Measurements from ENCODE around the gene OBP2B.

Gene OBP2B

GRCh38 chr9:133168432-133168831 lies 40.6 kb downstream of the OBP2B start:
- H3K9ac ChIP-seq (ENCODE audit: low read length), result no peak overlapping the region
- no peaks in the 10 kb centered on the region for H4K20me1 ChIP-seq (ENCODE audit: insufficient read depth, low read length)
- peaks cover 5% of the 10 kb centered on the region; the same call in 1 of the 2 replicates for H3K27me3 ChIP-seq (ENCODE audit: insufficient read depth, low read length)
- no peak overlapping the region for H3K27ac ChIP-seq (ENCODE audit: low read depth, low read length, poor library complexity, severe bottlenecking)
- no peak overlapping the region for H3K4me3 ChIP-seq (ENCODE audit: low read depth, low read length, poor library complexity, severe bottlenecking)
- no peaks in the 10 kb centered on the region for H3F3A ChIP-seq (ENCODE audit: insufficient read depth, low read length)
- H3K36me3 ChIP-seq (ENCODE audit: insufficient read depth, low read length), result no peaks in the 10 kb centered on the region
- H3K9me2 ChIP-seq (ENCODE audit: low read depth, low read length), result no peaks in the 10 kb centered on the region
- TF ChIP-seq EZH2 (IDR thresholded peaks at IDR 0.05; ENCODE audit: borderline replicate concordance, low read length) (no peak), CTCF (IDR thresholded peaks at IDR 0.05; ENCODE audit: low read length) (no peak)
- no peak overlapping the region for H2AFZ ChIP-seq (ENCODE audit: low read length)
- no peaks in the 10 kb centered on the region for H3K79me2 ChIP-seq (ENCODE audit: insufficient read depth, low read length)
- H3K4me1 ChIP-seq (ENCODE audit: insufficient read depth, low read length, severe bottlenecking), result peaks cover 22% of the 10 kb centered on the region
- no peak overlapping the region for H3K4me2 ChIP-seq (ENCODE audit: low read length)
- H3K9me3 ChIP-seq (ENCODE audit: low read length), result no peaks in the 10 kb centered on the region

GRCh38 chr9:133167769-133168168 lies 41.3 kb downstream of the OBP2B start:
- TF ChIP-seq EZH2 (IDR thresholded peaks at IDR 0.05; ENCODE audit: borderline replicate concordance, low read length) (no peak), CTCF (IDR thresholded peaks at IDR 0.05; ENCODE audit: low read length) (no peak)
- H3K79me2 ChIP-seq (ENCODE audit: insufficient read depth, low read length), result no peaks in the 10 kb centered on the region
- no peak overlapping the region for H3K27ac ChIP-seq (ENCODE audit: low read depth, low read length, poor library complexity, severe bottlenecking)

GRCh38 chr9:133167096-133167730 lies 41.8 kb downstream of the OBP2B start:
- no peaks in the 10 kb centered on the region for H3F3A ChIP-seq (ENCODE audit: insufficient read depth, low read length)
- no peaks in the 10 kb centered on the region for H4K20me1 ChIP-seq (ENCODE audit: insufficient read depth, low read length)
- no peak overlapping the region for H3K4me3 ChIP-seq (ENCODE audit: low read depth, low read length, poor library complexity, severe bottlenecking)

More at GRCh38 chr9:133167769-133168168, 41.3 kb downstream of the OBP2B start:
- H3K4me3 ChIP-seq (ENCODE audit: low read depth, low read length, poor library complexity, severe bottlenecking), result no peak overlapping the region
- no peak overlapping the region for H2AFZ ChIP-seq (ENCODE audit: low read length)
- peaks cover 23% of the 10 kb centered on the region for H3K4me1 ChIP-seq (ENCODE audit: insufficient read depth, low read length, severe bottlenecking)
- no peaks in the 10 kb centered on the region for H3K9me2 ChIP-seq (ENCODE audit: low read depth, low read length)
- H4K20me1 ChIP-seq (ENCODE audit: insufficient read depth, low read length), result no peaks in the 10 kb centered on the region
- peaks cover 5% of the 10 kb centered on the region; the same call in 1 of the 2 replicates for H3K27me3 ChIP-seq (ENCODE audit: insufficient read depth, low read length)
- H3K4me2 ChIP-seq (ENCODE audit: low read length), result no peak overlapping the region
- no peaks in the 10 kb centered on the region for H3K9me3 ChIP-seq (ENCODE audit: low read length)
- no peaks in the 10 kb centered on the region for H3F3A ChIP-seq (ENCODE audit: insufficient read depth, low read length)
- no peak overlapping the region for H3K9ac ChIP-seq (ENCODE audit: low read length)
- H3K36me3 ChIP-seq (ENCODE audit: insufficient read depth, low read length), result no peaks in the 10 kb centered on the region

More at GRCh38 chr9:133167096-133167730, 41.8 kb downstream of the OBP2B start:
- no peaks in the 10 kb centered on the region for H3K79me2 ChIP-seq (ENCODE audit: insufficient read depth, low read length)
- no peaks in the 10 kb centered on the region for H3K9me2 ChIP-seq (ENCODE audit: low read depth, low read length)
- no peak overlapping the region for H3K4me2 ChIP-seq (ENCODE audit: low read length)
- H3K27ac ChIP-seq (ENCODE audit: low read depth, low read length, poor library complexity, severe bottlenecking), result no peak overlapping the region
- H3K9me3 ChIP-seq (ENCODE audit: low read length), result no peaks in the 10 kb centered on the region
- TF ChIP-seq CTCF (IDR thresholded peaks at IDR 0.05; ENCODE audit: low read length), result no peak
- no peak for TF ChIP-seq EZH2 (IDR thresholded peaks at IDR 0.05; ENCODE audit: borderline replicate concordance, low read length)
- no peaks in the 10 kb centered on the region for H3K36me3 ChIP-seq (ENCODE audit: insufficient read depth, low read length)
- peaks cover 5% of the 10 kb centered on the region; the same call in 1 of the 2 replicates for H3K27me3 ChIP-seq (ENCODE audit: insufficient read depth, low read length)
- H3K9ac ChIP-seq (ENCODE audit: low read length), result no peak overlapping the region
- H3K4me1 ChIP-seq (ENCODE audit: insufficient read depth, low read length, severe bottlenecking), result peaks cover 23% of the 10 kb centered on the region
- H2AFZ ChIP-seq (ENCODE audit: low read length), result no peak overlapping the region
